CD8-positive, alpha-beta memory T cell (primary cell): ENCODE results near the gene CPXM2. TPM values are rescaled to one million over a fixed set of nuclear protein-coding genes. Genes with fewer than 3 reads are reported as not detected.

Experiments used
- CTCF ChIA-PET: fragments of 350-600 bp; sonication (Branson Sonifier 250); formaldehyde crosslinking; loops from one replicate; lab custom pipeline; 2021; ENCODE audit warnings: antibody characterized with exemption; lab: Charles Lee
- POLR2A ChIA-PET: fragments of 350-600 bp; sonication (Branson Sonifier 250); formaldehyde crosslinking; loops from one replicate; lab custom pipeline; 2021; ENCODE audit warnings: antibody characterized with exemption; lab: Charles Lee
- DNase-seq, 5 donors: peaks; one replicate each; pipeline versions ENCODE4 v3.0.0 to v3.0.0-alpha.2; 2020 to 2022; ENCODE audit warnings: mixed read lengths in 1 of 5
- H3K27ac ChIP-seq: one replicate; pipeline ENCODE4 v1.7.0; 2013; ENCODE audit warnings: low read depth, mild to moderate bottlenecking, low read length, moderate library complexity
- H3K27me3 ChIP-seq: 2 replicates; pipeline ENCODE4 v1.7.0; 2013; ENCODE audit warnings: low read length, mild to moderate bottlenecking; ENCODE audit not compliant: insufficient read depth, poor library complexity, severe bottlenecking
- H3K36me3 ChIP-seq: 2 replicates; pipeline ENCODE4 v1.7.0; 2013; ENCODE audit warnings: mild to moderate bottlenecking, low read length, moderate library complexity; ENCODE audit not compliant: insufficient read depth
- H3K4me1 ChIP-seq: 2 replicates; pipeline ENCODE4 v1.7.0; 2013; ENCODE audit warnings: mild to moderate bottlenecking, low read length, moderate library complexity; ENCODE audit not compliant: insufficient read depth
- H3K4me3 ChIP-seq: 2 replicates; pipeline ENCODE4 v1.7.0; 2013; ENCODE audit warnings: mild to moderate bottlenecking, low read length
- H3K9me3 ChIP-seq: 2 replicates; pipeline ENCODE4 v1.7.0; 2013; ENCODE audit warnings: mild to moderate bottlenecking, low read length
- H3K27ac Mint-ChIP-seq, 8 donors: one replicate each; pipeline ENCODE4 v1.8.0; 2020 to 2021; ENCODE audit warnings: mixed read lengths in 8 of 8, mild to moderate bottlenecking in 6 of 8, inconsistent platforms in 3 of 8, moderate library complexity in 3 of 8
- H3K27me3 Mint-ChIP-seq, 2 donors: one replicate each; pipeline ENCODE4 v1.8.0; 2020 to 2021; ENCODE audit warnings: mixed read lengths in 2 of 2, mild to moderate bottlenecking in 1 of 2, moderate library complexity in 1 of 2
- H3K36me3 Mint-ChIP-seq, 3 donors: one replicate each; pipeline ENCODE4 v1.8.0; 2020 to 2021; ENCODE audit warnings: mixed read lengths in 3 of 3, inconsistent platforms in 1 of 3, mild to moderate bottlenecking in 1 of 3
- H3K4me1 Mint-ChIP-seq, 3 donors: one replicate each; pipeline ENCODE4 v1.8.0; 2020 to 2021; ENCODE audit warnings: mixed read lengths in 3 of 3, inconsistent platforms in 1 of 3, mild to moderate bottlenecking in 1 of 3
- H3K4me3 Mint-ChIP-seq, 7 donors: one replicate each; pipeline ENCODE4 v1.8.0; 2020 to 2021; ENCODE audit warnings: mixed read lengths in 7 of 7, mild to moderate bottlenecking in 6 of 7, moderate library complexity in 4 of 7, inconsistent platforms in 2 of 7
- H3K9me3 Mint-ChIP-seq, 5 donors: one replicate each; pipeline ENCODE4 v1.8.0; 2020 to 2022; ENCODE audit warnings: mixed read lengths in 5 of 5, mild to moderate bottlenecking in 3 of 5, moderate library complexity in 2 of 5, inconsistent platforms in 1 of 5
- polyA plus RNA-seq: library from polyadenylated mRNA; unstranded; fragments of 300-500 nt; fragmentation: Illumina TruSeq; gene quantifications from one replicate; pipeline ENCODE4 v1.2.3, GENCODE V29; 2021
- total RNA-seq, 2 experiments: library from RNA; stranded (reverse); gene quantifications; one replicate each; pipeline ENCODE4 v1.2.3, GENCODE V29; 2021

The CPXM2 gene
- total and polyA plus RNA-seq, 3 experiments from 2014 or later = not detected

- Mint-ChIP-seq H3K27me3 (peaks cover 0 to 2% of the 10 kb centered on the region in 2 donors), H3K9me3 (peaks cover 2 to 18% (median 9%) of the 10 kb centered on the region in 5 donors), H3K36me3 (peaks cover 0 to 2% (median 0%) of the 10 kb centered on the region in 3 donors), H3K4me3 (no peak overlapping the region), H3K4me1 (peaks cover 0 to 2% (median 0%) of the 10 kb centered on the region in 3 donors), H3K27ac (no peak overlapping the region)
- no peak overlapping the region for H3K4me3 ChIP-seq
- H3K27ac ChIP-seq = no peak overlapping the region
- H3K36me3 ChIP-seq = no peaks in the 10 kb centered on the region
- ChIA-PET POLR2A (no interaction called here), CTCF (no interaction called here)
- no peaks in the 10 kb centered on the region for H3K27me3 ChIP-seq
- H3K9me3 ChIP-seq = no peaks in the 10 kb centered on the region
- DNase-seq = no peak
- no peaks in the 10 kb centered on the region for H3K4me1 ChIP-seq
These were observed 38.2 kb upstream of the CPXM2 start for GRCh38 chr10:123929791-123930190.

- peaks cover 0 to 2% (median 0%) of the 10 kb centered on the region in 3 donors for H3K36me3 Mint-ChIP-seq
- no peaks in the 10 kb centered on the region for H3K27me3 Mint-ChIP-seq
- no peak for DNase-seq
- peaks cover 2 to 18% (median 11%) of the 10 kb centered on the region in 5 donors for H3K9me3 Mint-ChIP-seq
- Histone ChIP-seq H3K9me3 (no peaks in the 10 kb centered on the region), H3K27me3 (no peaks in the 10 kb centered on the region), H3K36me3 (no peaks in the 10 kb centered on the region), H3K4me1 (no peaks in the 10 kb centered on the region), H3K4me3 (no peak overlapping the region), H3K27ac (no peak overlapping the region)
- H3K4me1 Mint-ChIP-seq = no peaks in the 10 kb centered on the region
- H3K4me3 Mint-ChIP-seq = no peak overlapping the region
- ChIA-PET POLR2A (no interaction called here), CTCF (no interaction called here)
- H3K27ac Mint-ChIP-seq = no peak overlapping the region
These were observed 36.8 kb upstream of the CPXM2 start for GRCh38 chr10:123928427-123928826.

DNA sequence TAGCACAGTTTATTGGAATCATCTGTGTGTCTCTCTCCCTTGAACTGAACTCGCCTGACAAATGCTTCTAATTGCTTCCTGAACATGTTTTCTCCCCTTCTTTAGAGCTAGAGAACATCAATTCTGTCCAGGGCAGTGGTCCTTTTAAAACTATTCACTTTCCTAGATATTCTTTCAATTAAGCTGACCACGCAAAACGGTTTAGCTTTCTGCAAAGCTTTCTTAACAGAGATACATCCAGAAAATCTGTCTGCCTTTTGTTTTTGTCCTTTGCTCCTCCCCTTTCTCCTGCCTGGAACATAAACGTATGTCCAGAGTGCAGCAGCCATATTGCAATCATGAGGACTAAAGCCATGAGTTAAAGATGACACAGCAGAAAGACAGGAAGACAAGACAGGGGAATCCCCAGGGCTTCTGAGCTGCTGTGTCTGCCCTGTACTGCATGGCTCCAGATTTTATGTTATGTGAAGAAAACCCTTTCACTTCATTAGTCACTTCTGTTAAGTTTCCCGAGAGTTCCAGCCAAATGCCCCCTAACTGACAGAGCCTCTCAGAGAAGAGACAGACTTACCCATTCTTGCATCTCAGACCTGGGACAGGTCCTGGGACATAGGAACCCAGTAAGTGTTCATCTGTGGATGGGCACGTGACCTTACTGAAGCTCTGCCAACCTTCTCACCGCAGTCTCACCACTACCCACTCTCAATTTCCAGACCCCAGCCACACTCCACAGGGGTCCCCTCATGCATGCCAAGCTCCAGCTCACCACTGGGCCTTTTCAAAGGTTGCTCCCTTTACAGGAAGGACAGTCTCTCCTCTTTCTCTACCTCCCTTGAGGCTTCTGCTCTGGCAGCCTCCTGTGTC is 35.0 kb upstream of the CPXM2 start:
- Histone ChIP-seq H3K4me1 (no peaks in the 10 kb centered on the region), H3K27me3 (no peaks in the 10 kb centered on the region), H3K4me3 (no peak overlapping the region), H3K36me3 (no peaks in the 10 kb centered on the region), H3K27ac (no peak overlapping the region), H3K9me3 (no peaks in the 10 kb centered on the region)
- H3K27ac Mint-ChIP-seq = no peak overlapping the region
- peaks cover 0 to 16% (median 11%) of the 10 kb centered on the region in 5 donors for H3K9me3 Mint-ChIP-seq
- POLR2A ChIA-PET = no interaction called here
- H3K4me1 Mint-ChIP-seq = no peaks in the 10 kb centered on the region
- CTCF ChIA-PET = no interaction called here
- no peak for DNase-seq
- no peaks in the 10 kb centered on the region for H3K36me3 Mint-ChIP-seq
- H3K4me3 Mint-ChIP-seq = no peak overlapping the region
- H3K27me3 Mint-ChIP-seq = peaks cover 0 to 4% of the 10 kb centered on the region in 2 donors

DNA sequence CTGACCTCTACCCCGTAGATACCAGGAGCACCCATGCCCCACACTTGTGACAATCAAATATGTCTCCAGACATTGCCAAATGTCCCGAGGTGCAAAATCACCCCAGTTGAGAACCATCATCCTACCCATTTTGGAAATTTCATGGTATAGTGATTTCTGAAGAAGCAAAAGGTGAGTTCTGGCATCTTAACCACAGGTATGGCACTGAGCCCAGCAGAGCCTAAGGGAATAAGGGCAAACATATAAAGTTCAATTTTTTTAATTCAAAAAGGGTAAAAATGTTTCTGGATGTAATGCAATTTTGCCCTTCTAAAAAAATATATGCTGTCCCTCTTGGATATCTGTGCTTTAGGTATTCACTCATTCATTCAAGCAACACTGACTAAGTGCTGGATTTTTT is 30.5 kb upstream of the CPXM2 start:
- ChIA-PET POLR2A (no interaction called here), CTCF (no interaction called here)
- H3K36me3 Mint-ChIP-seq = peaks cover 0 to 5% (median 0%) of the 10 kb centered on the region in 3 donors
- Histone ChIP-seq H3K4me1 (no peaks in the 10 kb centered on the region), H3K4me3 (no peak overlapping the region), H3K36me3 (no peaks in the 10 kb centered on the region), H3K27ac (no peak overlapping the region), H3K9me3 (no peaks in the 10 kb centered on the region), H3K27me3 (no peaks in the 10 kb centered on the region)
- DNase-seq = no peak
- no peak overlapping the region for H3K4me3 Mint-ChIP-seq
- peaks cover 14 to 20% (median 17%) of the 10 kb centered on the region in 5 donors for H3K9me3 Mint-ChIP-seq
- H3K27ac Mint-ChIP-seq = no peak overlapping the region
- peaks cover 0 to 4% of the 10 kb centered on the region in 2 donors for H3K27me3 Mint-ChIP-seq
- H3K4me1 Mint-ChIP-seq = no peaks in the 10 kb centered on the region

GRCh38 chr10:123916775-123917174 is 25.2 kb upstream of the CPXM2 start:
- peaks cover 0 to 5% (median 0%) of the 10 kb centered on the region in 3 donors for H3K36me3 Mint-ChIP-seq

GRCh38 chr10:123913688-123914268 is 22.2 kb upstream of the CPXM2 start:
- no peaks in the 10 kb centered on the region for H3K27me3 ChIP-seq
- DNase-seq = no peak
- Mint-ChIP-seq H3K4me3 (no peak overlapping the region), H3K4me1 (peaks cover 0 to 12% (median 10%) of the 10 kb centered on the region in 3 donors), H3K27ac (no peak overlapping the region), H3K9me3 (peaks cover 0 to 10% (median 7%) of the 10 kb centered on the region in 5 donors), H3K36me3 (no peaks in the 10 kb centered on the region), H3K27me3 (peaks cover 7 to 30% of the 10 kb centered on the region in 2 donors)
- no peaks in the 10 kb centered on the region for H3K4me1 ChIP-seq
- no peak overlapping the region for H3K27ac ChIP-seq
- POLR2A ChIA-PET = no interaction called here
- H3K36me3 ChIP-seq = no peaks in the 10 kb centered on the region
- CTCF ChIA-PET = no interaction called here
- H3K9me3 ChIP-seq = no peaks in the 10 kb centered on the region
- H3K4me3 ChIP-seq = no peak overlapping the region

More at GRCh38 chr10:123916775-123917174, 25.2 kb upstream of the CPXM2 start:
- Histone ChIP-seq H3K36me3 (no peaks in the 10 kb centered on the region), H3K27ac (no peak overlapping the region), H3K4me3 (no peak overlapping the region), H3K27me3 (no peaks in the 10 kb centered on the region), H3K9me3 (no peaks in the 10 kb centered on the region), H3K4me1 (no peaks in the 10 kb centered on the region)
- H3K4me1 Mint-ChIP-seq = peaks cover 0 to 12% (median 10%) of the 10 kb centered on the region in 3 donors
- no peak for DNase-seq
- peak overlapping the region in 1 of 8 donors; percentile 65 for H3K27ac Mint-ChIP-seq
- ChIA-PET CTCF (no interaction called here), POLR2A (no interaction called here)
- H3K9me3 Mint-ChIP-seq = peaks cover 14 to 22% (median 17%) of the 10 kb centered on the region in 5 donors
- H3K4me3 Mint-ChIP-seq = no peak overlapping the region
- peaks cover 5 to 15% of the 10 kb centered on the region in 2 donors for H3K27me3 Mint-ChIP-seq

DNA sequence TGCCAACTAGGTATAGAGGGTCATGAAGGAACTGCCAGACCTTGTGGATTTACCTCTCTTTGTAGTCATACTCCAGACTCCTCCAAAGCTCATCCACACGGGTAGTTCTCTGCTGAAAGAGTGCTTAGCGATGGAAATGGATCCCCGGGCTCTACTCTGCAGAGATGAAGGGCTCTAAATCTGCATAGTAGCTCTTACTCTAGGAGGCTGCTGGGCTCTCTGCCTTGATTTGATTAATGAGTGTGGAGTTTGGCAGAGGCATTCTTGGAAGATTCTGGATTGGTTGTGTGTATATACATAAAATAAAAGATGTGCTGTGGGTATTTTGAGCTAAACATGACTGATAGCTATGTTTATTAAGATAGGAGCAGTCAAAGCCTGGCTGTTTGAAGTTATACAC is 21.3 kb upstream of the CPXM2 start:
- Mint-ChIP-seq H3K4me3 (no peak overlapping the region), H3K9me3 (peaks cover 0 to 7% (median 0%) of the 10 kb centered on the region in 5 donors)

DNA sequence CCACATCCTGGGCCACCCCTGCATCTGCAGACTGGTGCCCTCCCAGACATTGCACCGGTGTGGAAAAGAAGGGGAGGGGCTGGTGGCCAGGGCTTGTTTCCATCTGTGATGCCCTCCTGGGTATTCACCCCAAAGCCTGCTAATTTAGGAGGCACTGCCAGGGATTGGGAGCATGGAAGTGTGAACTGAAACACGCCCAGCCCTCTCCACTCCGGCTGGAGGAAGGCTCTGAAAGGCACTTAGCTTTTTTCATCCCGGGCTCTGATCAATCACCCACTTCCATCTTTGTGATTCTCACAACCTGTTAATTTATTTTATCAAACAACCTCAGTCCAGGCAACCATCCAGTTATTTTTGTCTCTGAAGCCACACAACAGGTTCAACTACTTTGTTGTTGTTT is 20.9 kb upstream of the CPXM2 start:
- no peak overlapping the region for H3K4me3 Mint-ChIP-seq
- Histone ChIP-seq H3K27me3 (no peaks in the 10 kb centered on the region), H3K4me1 (no peaks in the 10 kb centered on the region), H3K27ac (no peak overlapping the region), H3K4me3 (no peak overlapping the region), H3K9me3 (no peaks in the 10 kb centered on the region), H3K36me3 (no peaks in the 10 kb centered on the region)
- CTCF ChIA-PET = no interaction called here
- H3K36me3 Mint-ChIP-seq = no peaks in the 10 kb centered on the region
- peaks cover 10 to 36% of the 10 kb centered on the region in 2 donors for H3K27me3 Mint-ChIP-seq
- POLR2A ChIA-PET = no interaction called here
- H3K27ac Mint-ChIP-seq = no peak overlapping the region
- DNase-seq = no peak
- H3K9me3 Mint-ChIP-seq = peaks cover 0 to 7% (median 0%) of the 10 kb centered on the region in 5 donors
- H3K4me1 Mint-ChIP-seq = peaks cover 0 to 12% (median 10%) of the 10 kb centered on the region in 3 donors

More for the DNA sequence above, 21.3 kb upstream of the CPXM2 start:
- CTCF ChIA-PET = no interaction called here
- H3K4me1 ChIP-seq = no peaks in the 10 kb centered on the region
- no peak for DNase-seq
- no peak overlapping the region for H3K4me3 ChIP-seq
- H3K27ac ChIP-seq = no peak overlapping the region
- H3K36me3 ChIP-seq = no peaks in the 10 kb centered on the region
- H3K27me3 ChIP-seq = no peaks in the 10 kb centered on the region
- Mint-ChIP-seq H3K27me3 (peaks cover 8 to 32% of the 10 kb centered on the region in 2 donors), H3K27ac (no peak overlapping the region), H3K4me1 (peaks cover 0 to 12% (median 10%) of the 10 kb centered on the region in 3 donors), H3K36me3 (no peaks in the 10 kb centered on the region)
- POLR2A ChIA-PET = no interaction called here
- no peaks in the 10 kb centered on the region for H3K9me3 ChIP-seq
